ENCODE data around the gene BORCS6. TPM values are rescaled to one million over a fixed set of nuclear protein-coding genes. Genes with fewer than 3 reads are reported as not detected.

Gene BORCS6
- total and polyA plus RNA-seq, 9 of the 15 experiments (the other 6 are each of a cell fraction or from before 2014, with no cell fraction given) = 0.01 to 7.4 (median 2.3) TPM

DNA sequence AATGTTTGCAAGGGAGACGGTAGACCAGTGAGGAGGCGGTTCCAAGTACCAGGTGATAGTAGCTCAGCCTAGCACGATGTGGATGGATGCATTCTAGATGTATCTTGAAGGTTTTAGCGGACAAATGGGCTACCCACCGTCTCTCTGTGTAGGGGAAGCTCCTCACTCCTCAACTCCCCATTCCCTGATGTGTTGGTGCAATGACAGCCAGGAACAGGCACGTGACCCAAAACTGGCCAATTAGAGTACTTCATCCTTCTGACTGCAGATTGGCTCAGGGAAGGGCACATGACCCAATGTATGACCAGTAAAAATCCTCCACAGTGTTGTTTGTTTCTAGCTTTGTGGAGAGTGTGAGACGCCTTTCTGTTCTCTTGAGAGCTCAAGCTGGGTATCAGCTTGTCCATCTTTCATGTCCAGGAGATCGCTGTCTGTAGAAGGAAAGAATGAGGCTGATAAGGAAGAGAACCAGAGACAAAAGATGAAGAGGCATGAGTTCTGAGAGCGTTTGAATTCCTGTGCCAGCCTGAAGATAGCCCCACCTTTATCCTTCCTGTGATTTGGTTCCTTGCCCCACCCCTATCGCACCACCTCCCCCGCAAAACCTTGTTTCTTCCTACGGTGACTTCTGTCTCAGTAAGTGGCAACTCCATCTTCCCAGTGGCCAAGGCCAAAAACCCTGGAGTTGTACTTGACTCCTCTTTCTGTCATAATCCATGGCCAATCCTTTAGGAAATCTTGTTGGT lies 2.3 kb upstream of the BORCS6 start (continued):
- TF ChIP-seq, protein P1, sequence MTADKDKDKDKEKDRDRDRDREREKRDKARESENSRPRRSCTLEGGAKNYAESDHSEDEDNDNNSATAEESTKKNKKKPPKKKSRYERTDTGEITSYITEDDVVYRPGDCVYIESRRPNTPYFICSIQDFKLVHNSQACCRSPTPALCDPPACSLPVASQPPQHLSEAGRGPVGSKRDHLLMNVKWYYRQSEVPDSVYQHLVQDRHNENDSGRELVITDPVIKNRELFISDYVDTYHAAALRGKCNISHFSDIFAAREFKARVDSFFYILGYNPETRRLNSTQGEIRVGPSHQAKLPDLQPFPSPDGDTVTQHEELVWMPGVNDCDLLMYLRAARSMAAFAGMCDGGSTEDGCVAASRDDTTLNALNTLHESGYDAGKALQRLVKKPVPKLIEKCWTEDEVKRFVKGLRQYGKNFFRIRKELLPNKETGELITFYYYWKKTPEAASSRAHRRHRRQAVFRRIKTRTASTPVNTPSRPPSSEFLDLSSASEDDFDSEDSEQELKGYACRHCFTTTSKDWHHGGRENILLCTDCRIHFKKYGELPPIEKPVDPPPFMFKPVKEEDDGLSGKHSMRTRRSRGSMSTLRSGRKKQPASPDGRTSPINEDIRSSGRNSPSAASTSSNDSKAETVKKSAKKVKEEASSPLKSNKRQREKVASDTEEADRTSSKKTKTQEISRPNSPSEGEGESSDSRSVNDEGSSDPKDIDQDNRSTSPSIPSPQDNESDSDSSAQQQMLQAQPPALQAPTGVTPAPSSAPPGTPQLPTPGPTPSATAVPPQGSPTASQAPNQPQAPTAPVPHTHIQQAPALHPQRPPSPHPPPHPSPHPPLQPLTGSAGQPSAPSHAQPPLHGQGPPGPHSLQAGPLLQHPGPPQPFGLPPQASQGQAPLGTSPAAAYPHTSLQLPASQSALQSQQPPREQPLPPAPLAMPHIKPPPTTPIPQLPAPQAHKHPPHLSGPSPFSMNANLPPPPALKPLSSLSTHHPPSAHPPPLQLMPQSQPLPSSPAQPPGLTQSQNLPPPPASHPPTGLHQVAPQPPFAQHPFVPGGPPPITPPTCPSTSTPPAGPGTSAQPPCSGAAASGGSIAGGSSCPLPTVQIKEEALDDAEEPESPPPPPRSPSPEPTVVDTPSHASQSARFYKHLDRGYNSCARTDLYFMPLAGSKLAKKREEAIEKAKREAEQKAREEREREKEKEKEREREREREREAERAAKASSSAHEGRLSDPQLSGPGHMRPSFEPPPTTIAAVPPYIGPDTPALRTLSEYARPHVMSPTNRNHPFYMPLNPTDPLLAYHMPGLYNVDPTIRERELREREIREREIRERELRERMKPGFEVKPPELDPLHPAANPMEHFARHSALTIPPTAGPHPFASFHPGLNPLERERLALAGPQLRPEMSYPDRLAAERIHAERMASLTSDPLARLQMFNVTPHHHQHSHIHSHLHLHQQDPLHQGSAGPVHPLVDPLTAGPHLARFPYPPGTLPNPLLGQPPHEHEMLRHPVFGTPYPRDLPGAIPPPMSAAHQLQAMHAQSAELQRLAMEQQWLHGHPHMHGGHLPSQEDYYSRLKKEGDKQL (CRISPR knock-in tag; IDR thresholded peaks at IDR 0.05; ENCODE audit: borderline replicate concordance) = no peak
- TF ChIP-seq MEF2A (IDR thresholded peaks at IDR 0.05; ENCODE audit: control insufficient read depth, low read depth, low read length) (no peak), ZNF184 (CRISPR knock-in tag; IDR thresholded peaks at IDR 0.05) (no peak), SP2 (IDR thresholded peaks at IDR 0.05; ENCODE audit: extremely low read depth, low read depth, low read length, poor library complexity, severe bottlenecking) (no peak), CBX8 (IDR thresholded peaks at IDR 0.05; ENCODE audit: borderline replicate concordance, extremely low read depth, low read depth, low read length, poor library complexity, severe bottlenecking) (no peak), KHSRP (IDR thresholded peaks at IDR 0.05) (no peak), TRIM24 (IDR thresholded peaks at IDR 0.05) (no peak), NRF1 (conservative IDR thresholded peaks at IDR 0.05 in 1 of 2, IDR thresholded peaks at IDR 0.05 in 1 of 2) (peak; percentile 9 to 25; a peak in 2 of 4 replicates), HNRNPLL (IDR thresholded peaks at IDR 0.05; ENCODE audit: low read depth, low read length, poor library complexity, severe bottlenecking) (no peak), FOXA1 (IDR thresholded peaks at IDR 0.05; ENCODE audit: borderline replicate concordance) (no peak), ZNF24 (IDR thresholded peaks at IDR 0.05) (no peak)
- TF ChIP-seq, protein P2, sequence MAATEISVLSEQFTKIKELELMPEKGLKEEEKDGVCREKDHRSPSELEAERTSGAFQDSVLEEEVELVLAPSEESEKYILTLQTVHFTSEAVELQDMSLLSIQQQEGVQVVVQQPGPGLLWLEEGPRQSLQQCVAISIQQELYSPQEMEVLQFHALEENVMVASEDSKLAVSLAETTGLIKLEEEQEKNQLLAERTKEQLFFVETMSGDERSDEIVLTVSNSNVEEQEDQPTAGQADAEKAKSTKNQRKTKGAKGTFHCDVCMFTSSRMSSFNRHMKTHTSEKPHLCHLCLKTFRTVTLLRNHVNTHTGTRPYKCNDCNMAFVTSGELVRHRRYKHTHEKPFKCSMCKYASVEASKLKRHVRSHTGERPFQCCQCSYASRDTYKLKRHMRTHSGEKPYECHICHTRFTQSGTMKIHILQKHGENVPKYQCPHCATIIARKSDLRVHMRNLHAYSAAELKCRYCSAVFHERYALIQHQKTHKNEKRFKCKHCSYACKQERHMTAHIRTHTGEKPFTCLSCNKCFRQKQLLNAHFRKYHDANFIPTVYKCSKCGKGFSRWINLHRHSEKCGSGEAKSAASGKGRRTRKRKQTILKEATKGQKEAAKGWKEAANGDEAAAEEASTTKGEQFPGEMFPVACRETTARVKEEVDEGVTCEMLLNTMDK (IDR thresholded peaks at IDR 0.05; ENCODE audit: borderline replicate concordance, insufficient read depth, low read depth, low read length, poor library complexity, severe bottlenecking) = no peak
- TF ChIP-seq, protein P3, sequence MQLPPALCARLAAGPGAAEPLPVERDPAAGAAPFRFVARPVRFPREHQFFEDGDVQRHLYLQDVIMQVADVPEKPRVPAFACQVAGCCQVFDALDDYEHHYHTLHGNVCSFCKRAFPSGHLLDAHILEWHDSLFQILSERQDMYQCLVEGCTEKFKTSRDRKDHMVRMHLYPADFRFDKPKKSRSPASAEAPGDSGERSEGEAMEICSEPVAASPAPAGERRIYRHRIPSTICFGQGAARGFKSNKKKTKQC (CRISPR knock-in tag; IDR thresholded peaks at IDR 0.05) = no peak
- TF ChIP-seq, protein P4, sequence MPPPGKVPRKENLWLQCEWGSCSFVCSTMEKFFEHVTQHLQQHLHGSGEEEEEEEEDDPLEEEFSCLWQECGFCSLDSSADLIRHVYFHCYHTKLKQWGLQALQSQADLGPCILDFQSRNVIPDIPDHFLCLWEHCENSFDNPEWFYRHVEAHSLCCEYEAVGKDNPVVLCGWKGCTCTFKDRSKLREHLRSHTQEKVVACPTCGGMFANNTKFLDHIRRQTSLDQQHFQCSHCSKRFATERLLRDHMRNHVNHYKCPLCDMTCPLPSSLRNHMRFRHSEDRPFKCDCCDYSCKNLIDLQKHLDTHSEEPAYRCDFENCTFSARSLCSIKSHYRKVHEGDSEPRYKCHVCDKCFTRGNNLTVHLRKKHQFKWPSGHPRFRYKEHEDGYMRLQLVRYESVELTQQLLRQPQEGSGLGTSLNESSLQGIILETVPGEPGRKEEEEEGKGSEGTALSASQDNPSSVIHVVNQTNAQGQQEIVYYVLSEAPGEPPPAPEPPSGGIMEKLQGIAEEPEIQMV (tag; conservative IDR thresholded peaks at IDR 0.05; ENCODE audit: low read depth) = no peak
- TF ChIP-seq, protein P5, sequence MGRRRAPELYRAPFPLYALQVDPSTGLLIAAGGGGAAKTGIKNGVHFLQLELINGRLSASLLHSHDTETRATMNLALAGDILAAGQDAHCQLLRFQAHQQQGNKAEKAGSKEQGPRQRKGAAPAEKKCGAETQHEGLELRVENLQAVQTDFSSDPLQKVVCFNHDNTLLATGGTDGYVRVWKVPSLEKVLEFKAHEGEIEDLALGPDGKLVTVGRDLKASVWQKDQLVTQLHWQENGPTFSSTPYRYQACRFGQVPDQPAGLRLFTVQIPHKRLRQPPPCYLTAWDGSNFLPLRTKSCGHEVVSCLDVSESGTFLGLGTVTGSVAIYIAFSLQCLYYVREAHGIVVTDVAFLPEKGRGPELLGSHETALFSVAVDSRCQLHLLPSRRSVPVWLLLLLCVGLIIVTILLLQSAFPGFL (CRISPR knock-in tag; IDR thresholded peaks at IDR 0.05) = no peak
